ENCODE results near the gene TAAR2. TPM values are rescaled to one million over a fixed set of nuclear protein-coding genes. Genes with fewer than 3 reads are reported as not detected.

TAAR2 gene
- total RNA-seq, 2 donors from 2014 or later = not detected

GRCh38 chr6:132571774-132572173 is 52.3 kb downstream of the TAAR2 start:
- H3K4me1 ChIP-seq = no peaks in the 10 kb centered on the region
- H3K9me3 ChIP-seq = no peaks in the 10 kb centered on the region
- intact Hi-C loops (cut with DNase I) = no loop called here
- no peak for DNase-seq
- TF ChIP-seq CTCF (IDR thresholded peaks at IDR 0.05) = no peak
- no peak overlapping the region for H3K27ac ChIP-seq
- H3K9ac ChIP-seq (ENCODE audit: low read depth in 2 of 2, low read length in 2 of 2) = no peak overlapping the region
- H3K4me3 ChIP-seq = no peak overlapping the region
- no peaks in the 10 kb centered on the region for H3K27me3 ChIP-seq
- no peaks in the 10 kb centered on the region for H3K36me3 ChIP-seq

- TF ChIP-seq CTCF (IDR thresholded peaks at IDR 0.05) = no peak
- Histone ChIP-seq H3K27ac (no peak within 1 kb of the TSS), H3K36me3 (no peaks in the 10 kb centered on the region), H3K4me1 (no peaks in the 10 kb centered on the region), H3K9me3 (no peaks in the 10 kb centered on the region), H3K9ac (ENCODE audit: low read depth in 2 of 2, low read length in 2 of 2) (no peak within 1 kb of the TSS), H3K4me3 (no peak within 1 kb of the TSS), H3K27me3 (no peaks in the 10 kb centered on the region)
- intact Hi-C loops (cut with DNase I) = no loop called here
- no peak for DNase-seq
Observed at GRCh38 chr6:132570221-132570777, 53.8 kb downstream of the TAAR2 start, which contains the start of gene TAAR6. Gene TAAR6, plus strand, starts transcription at chr6:132570322. Its CDS starts 0 bp downstream, at chr6:132570322.

- no peak for TF ChIP-seq CTCF (IDR thresholded peaks at IDR 0.05)
- H3K4me3 ChIP-seq = no peak overlapping the region
- intact Hi-C loops (cut with DNase I) = no loop called here
- H3K36me3 ChIP-seq = no peaks in the 10 kb centered on the region
- H3K9me3 ChIP-seq = no peaks in the 10 kb centered on the region
- no peaks in the 10 kb centered on the region for H3K27me3 ChIP-seq
- no peak overlapping the region for H3K27ac ChIP-seq
- H3K9ac ChIP-seq (ENCODE audit: low read depth in 2 of 2, low read length in 2 of 2) = no peak overlapping the region
- no peak for DNase-seq
- H3K4me1 ChIP-seq = no peaks in the 10 kb centered on the region
Observed at GRCh38 chr6:132569170-132569569, 54.9 kb downstream of the TAAR2 start.

- Histone ChIP-seq H3K9me3 (no peaks in the 10 kb centered on the region), H3K27ac (no peak overlapping the region), H3K36me3 (no peaks in the 10 kb centered on the region), H3K4me3 (no peak overlapping the region), H3K9ac (ENCODE audit: low read depth in 2 of 2, low read length in 2 of 2) (no peak overlapping the region), H3K4me1 (no peaks in the 10 kb centered on the region), H3K27me3 (no peaks in the 10 kb centered on the region)
- TF ChIP-seq CTCF (IDR thresholded peaks at IDR 0.05) = no peak
- no peak for DNase-seq
- intact Hi-C loops (cut with DNase I) = no loop called here
Observed at GRCh38 chr6:132568611-132569010, 55.5 kb downstream of the TAAR2 start.

- H3K9me3 ChIP-seq = no peaks in the 10 kb centered on the region
- H3K27ac ChIP-seq = no peak overlapping the region
- no peaks in the 10 kb centered on the region for H3K27me3 ChIP-seq
- intact Hi-C loops (cut with DNase I) = no loop called here
- no peaks in the 10 kb centered on the region for H3K36me3 ChIP-seq
- no peaks in the 10 kb centered on the region for H3K4me1 ChIP-seq
- H3K9ac ChIP-seq (ENCODE audit: low read depth in 2 of 2, low read length in 2 of 2) = no peak overlapping the region
- no peak for DNase-seq
- no peak overlapping the region for H3K4me3 ChIP-seq
- TF ChIP-seq CTCF (IDR thresholded peaks at IDR 0.05) = no peak
Observed at GRCh38 chr6:132567566-132567965, 56.5 kb downstream of the TAAR2 start.

Other genes starting within 250 kb of the TAAR2 start
- 1 to 10 TPM; 2.3 to 5.6 TPM for gene MOXD1, start 222.8 kb downstream of the TAAR2 start, total RNA-seq
- 10 to 100 TPM; 30.5 to 52.8 TPM for gene STX7, start 111.2 kb downstream of the TAAR2 start, total RNA-seq
- not detected for gene TAAR9, start 86.0 kb downstream of the TAAR2 start, total RNA-seq
- not detected for gene TAAR8, start 71.6 kb downstream of the TAAR2 start, total RNA-seq
- gene TAAR6, start 54.0 kb downstream of the TAAR2 start, total RNA-seq = not detected
- gene TAAR5, start 34.5 kb downstream of the TAAR2 start, total RNA-seq = not detected
- not detected for gene TAAR1, start 34.9 kb upstream of the TAAR2 start, total RNA-seq
- gene VNN1, start 89.8 kb upstream of the TAAR2 start, total RNA-seq = 1 to 10 TPM in 1 of 2 donors, under 1 TPM in 1; 0.62 to 6.4 TPM
- gene VNN2, start 133.6 kb upstream of the TAAR2 start, total RNA-seq = 1 to 10 TPM in 1 of 2 donors, under 1 TPM in 1; 0.84 to 1.6 TPM
- 10 to 100 TPM; 11.1 to 11.8 TPM for gene SLC18B1, start 174.4 kb upstream of the TAAR2 start, total RNA-seq
- 100 to 1,000 TPM; 829 to 885 TPM for gene RPS12, start 190.3 kb upstream of the TAAR2 start, total RNA-seq

Data from colonic mucosa (tissue), 4 donors.